Stimulated activated CD4-positive, alpha-beta T cell treated with anti-CD3 and anti-CD28 coated beads, Interleukin-1b, Interleukin-23, amount 100 ng/mL, for 24 hours (primary cell): ENCODE data around the gene GADD45G.

Source experiments
- DNase-seq, 4 experiments: peaks; one replicate each; pipeline ENCODE4 v3.0.0-alpha.2; 2020; ENCODE audit warnings: low read depth in 4 of 4, low spot score in 1 of 4

Gene GADD45G

DNA sequence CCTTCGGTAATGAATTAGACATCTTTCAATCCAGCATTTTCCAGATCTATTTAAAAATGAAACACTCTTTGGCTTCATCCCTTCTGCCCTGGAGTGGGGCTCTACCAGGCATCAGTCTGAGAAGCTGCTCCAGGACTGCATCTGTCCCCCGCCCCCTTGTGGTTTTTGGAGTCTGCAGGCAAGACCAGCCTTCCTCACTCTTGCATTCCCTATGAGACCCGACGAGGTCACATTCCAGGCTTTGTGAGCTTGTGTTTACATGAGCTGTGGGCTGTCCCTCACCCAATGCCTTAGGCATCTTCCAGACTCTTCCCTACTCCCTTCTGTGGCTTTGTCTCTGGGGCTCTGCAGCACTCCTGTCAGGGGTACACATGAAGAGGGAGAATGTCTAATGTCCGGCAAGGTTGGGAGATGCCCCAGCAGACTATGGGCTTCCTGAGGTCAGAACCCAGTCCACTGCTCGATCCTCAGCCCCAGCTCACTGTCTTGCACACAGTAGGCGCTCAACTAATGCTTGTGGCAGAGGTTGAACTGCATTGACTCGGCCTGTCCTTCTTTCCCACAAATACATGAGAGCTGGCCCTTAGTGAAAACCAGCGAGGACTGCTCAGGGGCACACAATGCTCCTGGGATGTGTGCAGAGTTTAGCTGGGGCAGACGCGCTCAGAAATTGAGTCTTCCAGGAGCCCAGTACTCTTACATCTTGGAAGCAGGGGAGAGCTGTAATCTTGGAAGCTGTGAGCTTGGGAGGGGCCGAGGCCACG, 11.7 kb upstream of the GADD45G start:
- no peak for DNase-seq

DNA sequence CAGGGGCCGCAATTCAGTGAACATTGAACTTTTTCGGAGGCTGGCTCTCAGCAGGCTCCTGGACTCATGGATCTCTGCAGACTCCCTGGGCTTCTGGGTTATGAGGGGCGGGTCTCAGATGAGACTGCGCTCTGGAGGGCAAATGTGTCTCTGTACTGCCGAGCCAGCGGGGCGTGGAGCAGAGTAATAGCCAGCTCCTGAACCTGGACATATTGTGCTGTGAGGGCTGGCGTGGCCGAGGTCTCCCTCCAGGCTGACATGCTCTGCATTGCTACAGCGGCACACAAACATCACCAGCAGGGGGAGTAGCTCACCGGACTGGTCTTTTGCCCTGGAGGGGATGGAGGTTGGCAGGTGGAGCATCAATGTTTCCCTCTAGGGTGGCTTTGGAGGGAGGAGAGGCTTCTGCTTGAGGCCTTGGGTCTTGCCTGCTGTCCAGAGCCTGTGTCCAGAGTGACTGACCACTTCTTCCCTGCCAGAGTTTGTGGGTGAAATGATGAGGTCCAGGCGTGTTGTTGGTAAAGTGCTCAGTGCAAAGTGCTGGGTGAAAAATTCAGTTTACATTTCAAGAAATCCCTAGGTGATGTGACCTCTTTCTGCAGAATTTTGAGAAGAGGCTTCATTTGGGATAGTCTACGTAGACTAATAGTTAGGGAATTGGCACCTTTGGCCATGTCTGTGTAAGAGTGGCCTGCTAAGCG, 10.9 kb upstream of the GADD45G start:
- DNase-seq = peak in 3 of 4 experiments; percentile 41 to 60 (median 50)

DNA sequence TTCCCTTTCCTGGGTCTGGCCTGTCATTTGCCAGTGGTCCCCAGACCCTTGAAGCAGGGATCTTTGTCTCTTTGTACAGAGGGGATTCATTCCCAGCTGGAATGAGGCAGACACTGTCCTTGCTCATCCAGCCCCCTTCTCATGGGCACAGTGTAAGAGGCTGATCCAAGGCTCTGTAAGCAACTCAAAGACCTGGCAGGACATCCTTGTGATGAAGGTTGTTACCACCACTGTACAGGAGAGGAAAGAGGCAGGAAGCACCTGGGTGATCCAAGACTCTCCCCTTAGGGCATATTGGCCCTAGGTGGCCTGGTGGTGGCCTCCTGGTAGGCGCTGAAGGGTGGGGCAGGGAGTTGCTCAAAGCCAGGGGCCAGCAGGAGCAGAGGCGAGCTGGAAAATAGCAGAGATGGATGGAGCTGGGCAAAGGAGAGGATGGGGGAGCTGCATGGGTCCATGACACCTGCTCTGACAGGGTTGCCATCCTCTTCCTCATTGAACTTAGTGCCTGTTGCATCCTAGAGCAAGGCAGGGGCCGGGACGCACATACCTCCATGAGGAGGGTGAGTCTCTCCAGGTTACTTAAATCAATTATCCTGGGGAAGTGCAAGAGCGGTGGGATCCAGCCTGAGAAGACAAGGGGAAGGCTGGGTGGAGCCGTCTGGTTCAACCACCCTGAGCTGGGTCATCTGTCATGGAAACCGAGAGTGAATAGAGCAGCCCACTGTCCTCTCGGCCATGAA, 9.8 kb upstream of the GADD45G start:
- DNase-seq = no peak

GRCh38 chr9:89595646-89596045, 9.2 kb upstream of the GADD45G start:
- DNase-seq = no peak

- DNase-seq = no peak
These were observed 7.8 kb upstream of the GADD45G start for GRCh38 chr9:89596937-89597555.

- peak in 2 of 4 experiments; percentile 19 to 25 for DNase-seq
These were observed 7.0 kb upstream of the GADD45G start for GRCh38 chr9:89597711-89598362.

DNA sequence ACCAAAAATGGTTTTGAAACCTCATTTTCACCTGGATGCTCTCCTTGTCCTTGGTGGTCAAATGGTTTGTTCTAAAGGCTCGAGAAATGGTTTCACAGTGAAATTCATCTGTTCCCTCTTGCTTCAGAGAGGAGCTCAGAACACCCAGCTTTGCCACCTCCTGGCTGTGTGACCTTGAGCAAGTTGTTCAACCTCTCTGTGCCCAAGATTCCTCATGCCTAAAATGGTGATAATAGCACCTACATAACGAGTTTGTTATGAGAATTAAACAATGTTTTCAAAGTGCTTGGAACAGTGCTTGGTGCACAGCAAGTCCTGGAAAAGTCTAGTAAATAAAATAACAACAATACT, 6.5 kb upstream of the GADD45G start:
- DNase-seq = no peak

- no peak for DNase-seq
These were observed 5.9 kb upstream of the GADD45G start for GRCh38 chr9:89598926-89599325.

DNA sequence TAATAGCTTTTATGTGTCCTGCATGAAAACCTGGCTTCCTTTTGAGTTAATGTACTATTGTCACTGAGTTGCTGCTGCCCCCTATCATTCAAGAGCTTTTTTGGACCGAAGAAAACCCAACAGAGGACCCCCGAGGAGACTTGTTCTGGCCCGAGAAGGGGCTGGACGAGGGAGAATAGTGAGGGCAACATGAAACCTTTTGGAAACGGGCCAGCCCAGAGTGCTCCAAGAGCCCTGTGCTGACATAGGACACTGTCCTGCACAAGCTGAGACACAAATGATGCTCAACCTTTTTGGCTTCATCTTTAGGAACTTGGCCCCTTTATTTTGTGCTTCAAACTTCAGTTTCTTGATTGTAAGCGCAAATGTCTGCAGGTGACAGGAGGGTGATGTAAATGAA, 4.0 kb upstream of the GADD45G start:
- DNase-seq = no peak

- no peak for DNase-seq
These were observed 3.5 kb upstream of the GADD45G start for GRCh38 chr9:89601306-89601705.

- no peak for DNase-seq
These were observed 2.8 kb upstream of the GADD45G start for GRCh38 chr9:89601856-89602562.

DNA sequence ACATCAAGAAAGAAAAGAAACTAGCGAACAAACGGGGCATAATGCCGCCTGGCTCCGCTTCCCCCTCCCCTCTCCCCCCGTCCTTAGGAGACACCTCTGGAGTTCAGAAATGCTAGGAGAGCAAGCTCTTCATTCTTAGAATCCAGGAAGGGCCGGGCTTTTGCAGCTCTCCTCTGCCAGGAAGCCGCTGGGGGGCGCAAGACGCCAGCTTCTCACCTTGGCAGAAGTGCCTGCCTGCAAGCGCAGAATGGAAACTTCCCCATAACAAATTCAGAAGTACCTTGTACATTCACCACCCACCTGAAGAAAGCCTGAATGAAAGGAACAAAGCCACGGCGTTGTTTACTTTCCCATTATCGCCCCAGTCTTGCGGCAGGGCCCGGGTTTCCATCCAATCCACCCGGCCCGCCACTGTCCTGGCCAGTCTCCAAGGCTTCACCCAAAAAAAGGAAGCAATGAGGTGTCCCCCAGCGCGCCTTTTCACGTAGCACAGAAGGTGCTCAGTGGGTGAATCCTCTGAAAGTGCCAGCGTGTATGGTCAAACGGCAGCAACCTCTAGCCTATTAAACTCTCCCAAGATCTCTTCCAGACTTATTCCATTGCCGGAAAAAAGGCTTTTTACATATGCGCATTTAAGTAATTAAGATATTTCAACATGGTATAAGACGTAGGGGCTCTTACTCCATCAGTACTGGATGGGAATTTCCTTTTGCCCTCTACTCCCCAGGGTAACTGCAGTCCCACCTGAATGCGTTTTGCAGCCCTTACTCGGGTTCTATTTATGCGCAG, 1.6 kb upstream of the GADD45G start:
- peak; percentile 73 to 85 (median 80) for DNase-seq

GRCh38 chr9:89603767-89604665, 796 bp upstream of the GADD45G start:
- DNase-seq = peak in 2 of 4 experiments; percentile 19 to 31

- DNase-seq = peak in 3 of 4 experiments; percentile 24 to 48 (median 43)
These were observed 745 bp downstream of the GADD45G start for GRCh38 chr9:89605465-89606048.

- DNase-seq = peak in 1 of 4 experiments; percentile 15
These were observed 1.3 kb downstream of the GADD45G start for GRCh38 chr9:89606049-89606623.

- peak in 2 of 4 experiments; percentile 25 to 37 for DNase-seq
These were observed 2.0 kb downstream of the GADD45G start for GRCh38 chr9:89606624-89607311.
